HFF-Myc (cell line): ENCODE results near the gene SLC5A2.
"Not testable (repeated sequence)": the region's sequence is repeated elsewhere in the genome, so short reads cannot be mapped to it uniquely, and the experiment has no call there.

Source experiments
- DNase-seq: peaks from one replicate; pipeline ENCODE4 v3.0.0-alpha.2; 2011; ENCODE audit warnings: low read depth; ENCODE audit errors: extremely low read depth
- H3K4me3 ChIP-seq: replicated peaks from 2 replicates; pipeline ENCODE4 v1.5.1; 2011; ENCODE audit warnings: low read depth, mild to moderate bottlenecking, control low read depth, low read length
- CTCF ChIP-seq: IDR thresholded peaks from 2 replicates; pipeline ENCODE4 v1.5.1; 2012; ENCODE audit warnings: mild to moderate bottlenecking, low read depth, low read length, control low read depth; ENCODE audit errors: missing control alignments

Gene SLC5A2

DNA sequence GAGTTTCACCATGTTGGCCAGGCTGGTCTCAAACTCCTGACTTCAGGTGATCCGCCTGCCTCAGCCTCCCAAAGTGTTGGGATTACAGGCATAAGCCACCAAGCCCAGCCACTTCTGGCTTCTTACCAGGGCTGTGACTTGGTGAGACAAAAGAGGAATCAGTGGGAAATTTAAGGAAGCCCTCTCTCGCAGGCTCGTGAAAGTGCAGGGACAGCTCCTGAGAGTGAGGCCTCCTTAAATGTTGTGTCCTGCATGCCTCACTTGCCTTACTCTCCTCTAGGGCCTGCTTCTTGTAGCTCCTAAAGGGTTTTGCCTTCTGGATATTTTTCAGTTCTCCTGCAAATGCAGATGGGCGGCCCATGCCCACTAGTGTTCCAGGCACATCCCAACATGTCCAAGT lies 50.0 kb downstream of the SLC5A2 start:
- TF ChIP-seq CTCF, result no peak
- DNase-seq, result no peak

GRCh38 chr16:31535737-31536136 lies 52.8 kb downstream of the SLC5A2 start:
- no peak overlapping the region for H3K4me3 ChIP-seq
- DNase-seq, result no peak
- no peak for TF ChIP-seq CTCF

More for the DNA sequence above, 50.0 kb downstream of the SLC5A2 start:
- no peak overlapping the region for H3K4me3 ChIP-seq

DNA sequence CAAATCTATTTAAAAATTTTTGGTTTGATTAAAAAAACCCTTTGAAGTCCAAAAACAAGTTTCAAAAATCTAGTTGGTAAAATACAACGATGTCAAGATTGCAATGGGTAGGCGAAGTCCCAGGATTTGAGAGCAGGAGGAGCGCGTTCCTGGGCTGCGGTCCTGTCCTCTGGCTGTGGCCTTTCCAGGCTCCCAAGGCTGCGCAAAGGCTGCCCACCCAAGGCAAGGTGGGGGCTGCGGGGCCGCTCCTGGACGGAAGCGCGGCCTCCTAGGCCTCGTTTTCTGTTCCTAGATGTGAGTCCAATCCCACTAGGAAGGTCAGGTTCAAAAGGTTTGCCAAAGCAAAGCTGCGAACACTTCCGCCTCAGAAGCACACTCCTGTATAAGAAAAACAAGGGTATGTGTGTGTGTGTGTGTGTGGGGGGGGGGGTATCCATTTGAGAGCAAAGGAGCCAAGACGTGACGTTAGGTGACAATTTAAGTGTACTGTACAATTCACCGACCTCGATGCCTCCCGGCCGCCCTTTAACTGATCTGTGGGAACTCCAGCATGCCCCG lies 54.0 kb downstream of the SLC5A2 start:
- TF ChIP-seq CTCF, result no peak
- H3K4me3 ChIP-seq, result no peak overlapping the region
- DNase-seq, result no peak

- TF ChIP-seq CTCF, result no peak
- no peak for DNase-seq
- H3K4me3 ChIP-seq, result no peak overlapping the region
Measured at GRCh38 chr16:31537362-31538242, 54.7 kb downstream of the SLC5A2 start.

- not testable (repeated sequence) for DNase-seq, H3K4me3 ChIP-seq
Measured at GRCh38 chr16:31538243-31538598, 55.3 kb downstream of the SLC5A2 start.

GRCh38 chr16:31539762-31540161 lies 56.8 kb downstream of the SLC5A2 start:
- H3K4me3 ChIP-seq, DNase-seq: not testable (repeated sequence)
